ENCODE data around the gene CDKN3.
"Not testable (repeated sequence)": the region's sequence is repeated elsewhere in the genome, so short reads cannot be mapped to it uniquely, and the experiment has no call there.

Gene CDKN3

GRCh38 chr14:54395716-54396115 lies 1.1 kb upstream of the CDKN3 start:
- CTCF ChIA-PET: interaction anchor here (4.2 kb wide), 1 partner anchor 28 kb away, joined by 16 read pairs; no protein-coding TSS in a partner anchor
- 100% methylated on average over 1 of the region's 2 CpGs for WGBS (ENCODE audit: insufficient coverage)
- H3K4me3 ChIP-seq (ENCODE audit: control insufficient read depth in 1 of 7, extremely low read depth in 1 of 7, insufficient read depth in 4 of 7, low read depth in 2 of 7, low read length in 6 of 7): no peak overlapping the region
- DNase-seq: no peak
- H3K4me1 ChIP-seq (ENCODE audit: control extremely low read depth in 1 of 4, control insufficient read depth in 4 of 4, insufficient read depth in 4 of 4, low read length in 3 of 4): peaks cover 1 to 29% (median 21%) of the 10 kb centered on the region in 4 experiments
- POLR2A ChIA-PET: no interaction called here
- no peaks in the 10 kb centered on the region for H3K36me3 ChIP-seq (ENCODE audit: control insufficient read depth in 4 of 4, insufficient read depth in 4 of 4, low read length in 3 of 4)
- H3K27ac ChIP-seq (ENCODE audit: insufficient read depth in 1 of 2, low read depth in 1 of 2, low read length in 2 of 2, poor library complexity in 1 of 2, severe bottlenecking in 2 of 2): no peak overlapping the region
- no peaks in the 10 kb centered on the region for H3K27me3 ChIP-seq (replicated peaks in 2 of 5; ENCODE audit: control insufficient read depth in 4 of 5, insufficient read depth in 5 of 5, low read length in 4 of 5)
- no peaks in the 10 kb centered on the region for H3K9me3 ChIP-seq (ENCODE audit: control extremely low read depth in 1 of 5, control insufficient read depth in 4 of 5, insufficient read depth in 2 of 5, low read depth in 1 of 5, low read length in 4 of 5)

- Histone ChIP-seq H3K9me3 (ENCODE audit: control extremely low read depth in 1 of 5, control insufficient read depth in 4 of 5, insufficient read depth in 2 of 5, low read depth in 1 of 5, low read length in 4 of 5) (no peaks in the 10 kb centered on the region), H3K4me1 (ENCODE audit: control extremely low read depth in 1 of 4, control insufficient read depth in 4 of 4, insufficient read depth in 4 of 4, low read length in 3 of 4) (peaks cover 1 to 29% (median 21%) of the 10 kb centered on the region in 4 experiments), H3K4me3 (ENCODE audit: control insufficient read depth in 1 of 7, extremely low read depth in 1 of 7, insufficient read depth in 4 of 7, low read depth in 2 of 7, low read length in 6 of 7) (peak overlapping the region; percentile 49 to 94 (median 83)), H3K36me3 (ENCODE audit: control insufficient read depth in 4 of 4, insufficient read depth in 4 of 4, low read length in 3 of 4) (peaks cover 0 to 2% (median 0%) of the 10 kb centered on the region in 4 experiments), H3K27me3 (replicated peaks in 2 of 5; ENCODE audit: control insufficient read depth in 4 of 5, insufficient read depth in 5 of 5, low read length in 4 of 5) (no peaks in the 10 kb centered on the region), H3K27ac (ENCODE audit: insufficient read depth in 1 of 2, low read depth in 1 of 2, low read length in 2 of 2, poor library complexity in 1 of 2, severe bottlenecking in 2 of 2) (peak overlapping the region in 1 of 2 experiments; percentile 43)
- 100% methylated on average over 5 of the region's 9 CpGs for WGBS (ENCODE audit: insufficient coverage)
- ChIA-PET CTCF (interaction anchor here (1.0 to 4.2 kb wide), 2 partner anchors 15 to 29 kb away, joined by 3 to 16 read pairs; no protein-coding TSS in a partner anchor), POLR2A (no interaction called here)
- DNase-seq: peak in 1 of 3 donors; percentile 6
Measured at GRCh38 chr14:54396183-54396492, 669 bp upstream of the CDKN3 start.

GRCh38 chr14:54399560-54399959 lies 2.8 kb downstream of the CDKN3 start:
- Histone ChIP-seq H3K36me3 (ENCODE audit: control insufficient read depth in 4 of 4, insufficient read depth in 4 of 4, low read length in 3 of 4) (peaks cover 0 to 7% (median 2%) of the 10 kb centered on the region in 4 experiments), H3K27me3 (replicated peaks in 2 of 5; ENCODE audit: control insufficient read depth in 4 of 5, insufficient read depth in 5 of 5, low read length in 4 of 5) (no peaks in the 10 kb centered on the region), H3K9me3 (ENCODE audit: control extremely low read depth in 1 of 5, control insufficient read depth in 4 of 5, insufficient read depth in 2 of 5, low read depth in 1 of 5, low read length in 4 of 5) (no peaks in the 10 kb centered on the region), H3K27ac (ENCODE audit: insufficient read depth in 1 of 2, low read depth in 1 of 2, low read length in 2 of 2, poor library complexity in 1 of 2, severe bottlenecking in 2 of 2) (no peak overlapping the region), H3K4me3 (ENCODE audit: control insufficient read depth in 1 of 7, extremely low read depth in 1 of 7, insufficient read depth in 4 of 7, low read depth in 2 of 7, low read length in 6 of 7) (no peak overlapping the region), H3K4me1 (ENCODE audit: control extremely low read depth in 1 of 4, control insufficient read depth in 4 of 4, insufficient read depth in 4 of 4, low read length in 3 of 4) (peaks cover 1 to 29% (median 21%) of the 10 kb centered on the region in 4 experiments)
- DNase-seq: no peak
- ChIA-PET POLR2A (no interaction called here), CTCF (interaction anchor here (1.0 kb wide), 1 partner anchor 9 kb away, joined by 3 read pairs; no protein-coding TSS in a partner anchor)
- no CpG with 5 or more reads among the region's 2 CpGs for WGBS (ENCODE audit: insufficient coverage)

GRCh38 chr14:54403401-54404005 lies 6.7 kb downstream of the CDKN3 start:
- DNase-seq, POLR2A ChIA-PET: not testable (repeated sequence)
- CTCF ChIA-PET: interaction anchor here (0.7 to 1.2 kb wide), 3 partner anchors 12 to 37 kb away, joined by 3 read pairs; no protein-coding TSS in a partner anchor

GRCh38 chr14:54410215-54410614 lies 13.4 kb downstream of the CDKN3 start:
- Histone ChIP-seq H3K9me3 (ENCODE audit: control extremely low read depth in 1 of 5, control insufficient read depth in 4 of 5, insufficient read depth in 2 of 5, low read depth in 1 of 5, low read length in 4 of 5) (peaks cover 0 to 6% (median 5%) of the 10 kb centered on the region in 5 experiments), H3K36me3 (ENCODE audit: control insufficient read depth in 4 of 4, insufficient read depth in 4 of 4, low read length in 3 of 4) (peaks cover 10 to 48% (median 29%) of the 10 kb centered on the region in 4 experiments), H3K4me1 (ENCODE audit: control extremely low read depth in 1 of 4, control insufficient read depth in 4 of 4, insufficient read depth in 4 of 4, low read length in 3 of 4) (no peaks in the 10 kb centered on the region), H3K4me3 (ENCODE audit: control insufficient read depth in 1 of 7, extremely low read depth in 1 of 7, insufficient read depth in 4 of 7, low read depth in 2 of 7, low read length in 6 of 7) (no peak overlapping the region), H3K27me3 (replicated peaks in 2 of 5; ENCODE audit: control insufficient read depth in 4 of 5, insufficient read depth in 5 of 5, low read length in 4 of 5) (no peaks in the 10 kb centered on the region), H3K27ac (ENCODE audit: insufficient read depth in 1 of 2, low read depth in 1 of 2, low read length in 2 of 2, poor library complexity in 1 of 2, severe bottlenecking in 2 of 2) (no peak overlapping the region)
- no peak for DNase-seq
- no CpG with 5 or more reads among the region's 1 CpG for WGBS (ENCODE audit: insufficient coverage)
- ChIA-PET POLR2A (no interaction called here), CTCF (interaction anchor here (0.6 to 2.6 kb wide), 4 partner anchors 9 to 55 kb away, joined by 3 to 8 read pairs (median 4); no protein-coding TSS in a partner anchor)

More at GRCh38 chr14:54403401-54404005, 6.7 kb downstream of the CDKN3 start:
- WGBS (ENCODE audit: insufficient coverage): 97% methylated on average over 4 of the region's 6 CpGs
- not testable (repeated sequence) for H3K9me3 ChIP-seq (ENCODE audit: control extremely low read depth in 1 of 5, control insufficient read depth in 4 of 5, insufficient read depth in 2 of 5, low read depth in 1 of 5, low read length in 4 of 5); H3K27ac ChIP-seq (ENCODE audit: insufficient read depth in 1 of 2, low read depth in 1 of 2, low read length in 2 of 2, poor library complexity in 1 of 2, severe bottlenecking in 2 of 2); H3K27me3 ChIP-seq (replicated peaks in 2 of 5; ENCODE audit: control insufficient read depth in 4 of 5, insufficient read depth in 5 of 5, low read length in 4 of 5); H3K4me3 ChIP-seq (ENCODE audit: control insufficient read depth in 1 of 7, extremely low read depth in 1 of 7, insufficient read depth in 4 of 7, low read depth in 2 of 7, low read length in 6 of 7)
- Histone ChIP-seq H3K4me1 (ENCODE audit: control extremely low read depth in 1 of 4, control insufficient read depth in 4 of 4, insufficient read depth in 4 of 4, low read length in 3 of 4) (peaks cover 0 to 10% (median 7%) of the 10 kb centered on the region in 4 experiments), H3K36me3 (ENCODE audit: control insufficient read depth in 4 of 4, insufficient read depth in 4 of 4, low read length in 3 of 4) (peaks cover 4 to 22% (median 13%) of the 10 kb centered on the region in 4 experiments)

GRCh38 chr14:54411371-54411770 lies 14.6 kb downstream of the CDKN3 start:
- WGBS (ENCODE audit: insufficient coverage): no CpG with 5 or more reads among the region's 3 CpGs
- ChIA-PET POLR2A (no interaction called here), CTCF (interaction anchor here (0.8 to 2.6 kb wide), 2 partner anchors 19 to 44 kb away, joined by 3 to 8 read pairs; no protein-coding TSS in a partner anchor)
- Histone ChIP-seq H3K4me3 (ENCODE audit: control insufficient read depth in 1 of 7, extremely low read depth in 1 of 7, insufficient read depth in 4 of 7, low read depth in 2 of 7, low read length in 6 of 7) (no peak overlapping the region), H3K27me3 (replicated peaks in 2 of 5; ENCODE audit: control insufficient read depth in 4 of 5, insufficient read depth in 5 of 5, low read length in 4 of 5) (no peaks in the 10 kb centered on the region), H3K4me1 (ENCODE audit: control extremely low read depth in 1 of 4, control insufficient read depth in 4 of 4, insufficient read depth in 4 of 4, low read length in 3 of 4) (no peaks in the 10 kb centered on the region), H3K9me3 (ENCODE audit: control extremely low read depth in 1 of 5, control insufficient read depth in 4 of 5, insufficient read depth in 2 of 5, low read depth in 1 of 5, low read length in 4 of 5) (peaks cover 0 to 6% (median 2%) of the 10 kb centered on the region in 5 experiments), H3K36me3 (ENCODE audit: control insufficient read depth in 4 of 4, insufficient read depth in 4 of 4, low read length in 3 of 4) (peaks cover 10 to 57% (median 28%) of the 10 kb centered on the region in 4 experiments), H3K27ac (ENCODE audit: insufficient read depth in 1 of 2, low read depth in 1 of 2, low read length in 2 of 2, poor library complexity in 1 of 2, severe bottlenecking in 2 of 2) (no peak overlapping the region)
- no peak for DNase-seq

- peaks cover 0 to 23% (median 14%) of the 10 kb centered on the region in 4 experiments for H3K36me3 ChIP-seq (ENCODE audit: control insufficient read depth in 4 of 4, insufficient read depth in 4 of 4, low read length in 3 of 4)
- POLR2A ChIA-PET: no interaction called here
- CTCF ChIA-PET: interaction anchor here (0.6 to 2.1 kb wide), 10 partner anchors 10 to 62 kb away, joined by 3 to 9 read pairs (median 4); no protein-coding TSS in a partner anchor
Measured at GRCh38 chr14:54420478-54421142, 23.8 kb downstream of the CDKN3 start.

More at GRCh38 chr14:54420478-54421142, 23.8 kb downstream of the CDKN3 start:
- no peaks in the 10 kb centered on the region for H3K4me1 ChIP-seq (ENCODE audit: control extremely low read depth in 1 of 4, control insufficient read depth in 4 of 4, insufficient read depth in 4 of 4, low read length in 3 of 4)
- H3K27me3 ChIP-seq (replicated peaks in 2 of 5; ENCODE audit: control insufficient read depth in 4 of 5, insufficient read depth in 5 of 5, low read length in 4 of 5): no peaks in the 10 kb centered on the region
- H3K9me3 ChIP-seq (ENCODE audit: control extremely low read depth in 1 of 5, control insufficient read depth in 4 of 5, insufficient read depth in 2 of 5, low read depth in 1 of 5, low read length in 4 of 5): no peaks in the 10 kb centered on the region
- H3K4me3 ChIP-seq (ENCODE audit: control insufficient read depth in 1 of 7, extremely low read depth in 1 of 7, insufficient read depth in 4 of 7, low read depth in 2 of 7, low read length in 6 of 7): no peak overlapping the region
- WGBS (ENCODE audit: insufficient coverage): 62% methylated on average over 5 of the region's 7 CpGs
- no peak overlapping the region for H3K27ac ChIP-seq (ENCODE audit: insufficient read depth in 1 of 2, low read depth in 1 of 2, low read length in 2 of 2, poor library complexity in 1 of 2, severe bottlenecking in 2 of 2)
- DNase-seq: peak in 2 of 3 donors; percentile 57 to 67

All from common myeloid progenitor, CD34-positive (primary cell).